PC-9 (cell line): Measurements from ENCODE around the gene IMP3. TPM values are rescaled to one million over a fixed set of nuclear protein-coding genes. Genes with fewer than 3 reads are reported as not detected.

Experiments used
- BruUV-seq: library from RNA; stranded (reverse); fragments of 400-500 nt; replicated peaks from 2 replicates; lab custom pipeline; 2021; lab: Mats Ljungman, UMichigan
- CTCF ChIA-PET: fragments of 300-600 bp; sonication (Branson Sonifier 250); formaldehyde crosslinking; loops from one replicate; lab custom pipeline; 2022; ENCODE audit warnings: antibody characterized with exemption; lab: Charles Lee
- POLR2A ChIA-PET: fragments of 300-600 bp; sonication (Branson Sonifier 250); formaldehyde crosslinking; loops from one replicate; lab custom pipeline; 2022; ENCODE audit warnings: antibody characterized with exemption; ENCODE audit not compliant: unreplicated experiment; lab: Charles Lee
- DNase-seq, 2 experiments: peaks; one replicate each; pipeline versions ENCODE4 v3.0.0 to v3.0.0-alpha.2; 2015 to 2022; ENCODE audit warnings: mixed read lengths in 1 of 2
- H2AFZ ChIP-seq: fragments of 200-600 bp; sonication (generic); 2 replicates; pipeline ENCODE4 v1.8.1; 2017; ENCODE audit warnings: antibody characterized with exemption
- H3F3A ChIP-seq: fragments of 200-600 bp; sonication (generic); 2 replicates; pipeline ENCODE4 v1.8.1; 2017; ENCODE audit warnings: antibody characterized with exemption, mild to moderate bottlenecking, low read depth; ENCODE audit not compliant: insufficient read depth
- H3K27ac ChIP-seq: fragments of 200-600 bp; sonication (generic); 2 replicates; pipeline ENCODE4 v1.6.1; 2016; ENCODE audit warnings: mixed run types
- H3K27me3 ChIP-seq: fragments of 200-600 bp; sonication (generic); 2 replicates; pipeline ENCODE4 v1.6.1; 2016; ENCODE audit warnings: low read depth, mixed run types; ENCODE audit not compliant: insufficient read depth
- H3K36me3 ChIP-seq: fragments of 200-600 bp; sonication (generic); 2 replicates; pipeline ENCODE4 v1.6.1; 2016; ENCODE audit warnings: low read depth, mixed run types
- H3K4me1 ChIP-seq: fragments of 200-600 bp; sonication (generic); replicated peaks from 2 replicates; pipeline ENCODE4 v1.6.1; 2016; ENCODE audit warnings: mixed run types; ENCODE audit not compliant: insufficient read depth
- H3K4me2 ChIP-seq: fragments of 200-600 bp; sonication (generic); 2 replicates; pipeline ENCODE4 v1.6.1; 2017; ENCODE audit warnings: mixed run types
- H3K4me3 ChIP-seq: fragments of 200-600 bp; sonication (generic); 2 replicates; pipeline ENCODE4 v1.6.1; 2016; ENCODE audit warnings: mixed run types
- H3K79me2 ChIP-seq: fragments of 200-600 bp; sonication (generic); 2 replicates; pipeline ENCODE4 v1.6.1; 2017; ENCODE audit warnings: low read depth, mixed run types
- H3K9me2 ChIP-seq: fragments of 200-600 bp; sonication (generic); 2 replicates; pipeline ENCODE4 v1.8.1; 2017; ENCODE audit warnings: mild to moderate bottlenecking; ENCODE audit not compliant: insufficient read depth
- H3K9me3 ChIP-seq: fragments of 200-600 bp; sonication (generic); 2 replicates; pipeline ENCODE4 v1.8.1; 2016; ENCODE audit warnings: low read depth; ENCODE audit not compliant: insufficient read depth
- H4K20me1 ChIP-seq: fragments of 200-600 bp; sonication (generic); 2 replicates; pipeline ENCODE4 v1.8.1; 2017; ENCODE audit not compliant: insufficient read depth
- CTCF ChIP-seq: fragments of 200-600 bp; sonication (generic); conservative IDR thresholded peaks from 2 replicates; pipeline ENCODE4 v1.6.1; 2017; ENCODE audit warnings: mixed run types, antibody characterized with exemption, mild to moderate bottlenecking, moderate library complexity
- EZH2 ChIP-seq: fragments of 200-600 bp; sonication (generic); IDR thresholded peaks from 2 replicates; pipeline ENCODE4 v1.8.0; 2017; ENCODE audit warnings: antibody characterized with exemption, low read depth
- intact Hi-C: fragments of 100-400 bp; cut with micrococcal nuclease; formaldehyde crosslinking; loops from one replicate; pipeline ENCODE4 v1.10.0; 2022; ENCODE audit not compliant: unreplicated experiment
- total RNA-seq: library from RNA; stranded (reverse); gene quantifications from 2 replicates; pipeline ENCODE4 v1.2.3, GENCODE V29; 2021

IMP3 gene
- total RNA-seq, 1 experiment from 2014 or later = 53.0 TPM

- no peak for DNase-seq
- peaks cover 14% of the 10 kb centered on the region for H3F3A ChIP-seq
- no peaks in the 10 kb centered on the region for H3K9me3 ChIP-seq
- H3K9me2 ChIP-seq = no peaks in the 10 kb centered on the region
- H3K36me3 ChIP-seq = peaks cover 4% of the 10 kb centered on the region; the same call in 1 of the 2 replicates
- intact Hi-C loops = no loop called here
- BruUV-seq = no TSS peak
- no peak overlapping the region for H3K4me2 ChIP-seq
- peaks cover 13% of the 10 kb centered on the region for H3K4me1 ChIP-seq
- ChIA-PET CTCF (interaction anchor here (0.6 kb wide), 1 partner anchor 737 kb away, joined by 3 read pairs; no protein-coding TSS in a partner anchor), POLR2A (interaction anchor here (0.5 kb wide), 1 partner anchor 167 kb away, joined by 6 read pairs; no protein-coding TSS in a partner anchor)
- H3K4me3 ChIP-seq = no peak overlapping the region
- H3K27me3 ChIP-seq = no peaks in the 10 kb centered on the region
- no peak overlapping the region for H3K27ac ChIP-seq
- H2AFZ ChIP-seq = no peak overlapping the region
- H3K79me2 ChIP-seq = no peaks in the 10 kb centered on the region
- no peaks in the 10 kb centered on the region for H4K20me1 ChIP-seq
- TF ChIP-seq EZH2 (no peak), CTCF (no peak)
Observed at GRCh38 chr15:75620841-75621391, 19.1 kb downstream of the IMP3 start.

- Histone ChIP-seq H4K20me1 (no peaks in the 10 kb centered on the region), H3K27me3 (no peaks in the 10 kb centered on the region), H3K79me2 (no peaks in the 10 kb centered on the region), H3K9me2 (no peaks in the 10 kb centered on the region), H2AFZ (no peak overlapping the region), H3K27ac (no peak overlapping the region), H3F3A (peaks cover 9% of the 10 kb centered on the region), H3K9me3 (no peaks in the 10 kb centered on the region), H3K4me2 (no peak overlapping the region), H3K36me3 (peaks cover 4% of the 10 kb centered on the region; the same call in 1 of the 2 replicates), H3K4me3 (no peak overlapping the region), H3K4me1 (peaks cover 13% of the 10 kb centered on the region)
- intact Hi-C loops = no loop called here
- TF ChIP-seq EZH2 (no peak), CTCF (no peak)
- BruUV-seq = no TSS peak
- CTCF ChIA-PET = interaction anchor here (0.6 kb wide), 2 partner anchors 20 to 738 kb away, joined by 3 read pairs; no protein-coding TSS in a partner anchor
- POLR2A ChIA-PET = interaction anchor here (0.6 kb wide), 2 partner anchors 13 to 248 kb away, joined by 3 read pairs; no protein-coding TSS in a partner anchor
- DNase-seq = no peak
Observed at GRCh38 chr15:75620058-75620820, 19.8 kb downstream of the IMP3 start.

GRCh38 chr15:75616766-75617165, 23.3 kb downstream of the IMP3 start:
- no peak overlapping the region for H3K4me2 ChIP-seq
- DNase-seq = no peak
- no peaks in the 10 kb centered on the region for H4K20me1 ChIP-seq
- H2AFZ ChIP-seq = no peak overlapping the region
- no peaks in the 10 kb centered on the region for H3K27me3 ChIP-seq
- peaks cover 13% of the 10 kb centered on the region for H3K4me1 ChIP-seq
- POLR2A ChIA-PET = no interaction called here
- no peak overlapping the region for H3K4me3 ChIP-seq
- no peak for TF ChIP-seq CTCF
- TF ChIP-seq EZH2 = no peak
- peaks cover 8% of the 10 kb centered on the region for H3F3A ChIP-seq
- CTCF ChIA-PET = no interaction called here
- H3K9me3 ChIP-seq = no peaks in the 10 kb centered on the region
- intact Hi-C loops = no loop called here
- peaks cover 4% of the 10 kb centered on the region; the same call in 1 of the 2 replicates for H3K36me3 ChIP-seq
- H3K79me2 ChIP-seq = no peaks in the 10 kb centered on the region
- H3K9me2 ChIP-seq = no peaks in the 10 kb centered on the region
- no TSS peak for BruUV-seq
- no peak overlapping the region for H3K27ac ChIP-seq
